ENCODE data around the gene HOXD9.

HOXD9 gene

GRCh38 chr2:176122683-176123410 lies at the start of gene HOXD9:
TSS of gene HOXD9 (plus strand) at chr2:176122719. CDS start at chr2:176122769, 50 bp downstream.
- DNase-seq (ENCODE audit: low read depth in 1 of 2, low spot score in 1 of 2): no peak

DNA sequence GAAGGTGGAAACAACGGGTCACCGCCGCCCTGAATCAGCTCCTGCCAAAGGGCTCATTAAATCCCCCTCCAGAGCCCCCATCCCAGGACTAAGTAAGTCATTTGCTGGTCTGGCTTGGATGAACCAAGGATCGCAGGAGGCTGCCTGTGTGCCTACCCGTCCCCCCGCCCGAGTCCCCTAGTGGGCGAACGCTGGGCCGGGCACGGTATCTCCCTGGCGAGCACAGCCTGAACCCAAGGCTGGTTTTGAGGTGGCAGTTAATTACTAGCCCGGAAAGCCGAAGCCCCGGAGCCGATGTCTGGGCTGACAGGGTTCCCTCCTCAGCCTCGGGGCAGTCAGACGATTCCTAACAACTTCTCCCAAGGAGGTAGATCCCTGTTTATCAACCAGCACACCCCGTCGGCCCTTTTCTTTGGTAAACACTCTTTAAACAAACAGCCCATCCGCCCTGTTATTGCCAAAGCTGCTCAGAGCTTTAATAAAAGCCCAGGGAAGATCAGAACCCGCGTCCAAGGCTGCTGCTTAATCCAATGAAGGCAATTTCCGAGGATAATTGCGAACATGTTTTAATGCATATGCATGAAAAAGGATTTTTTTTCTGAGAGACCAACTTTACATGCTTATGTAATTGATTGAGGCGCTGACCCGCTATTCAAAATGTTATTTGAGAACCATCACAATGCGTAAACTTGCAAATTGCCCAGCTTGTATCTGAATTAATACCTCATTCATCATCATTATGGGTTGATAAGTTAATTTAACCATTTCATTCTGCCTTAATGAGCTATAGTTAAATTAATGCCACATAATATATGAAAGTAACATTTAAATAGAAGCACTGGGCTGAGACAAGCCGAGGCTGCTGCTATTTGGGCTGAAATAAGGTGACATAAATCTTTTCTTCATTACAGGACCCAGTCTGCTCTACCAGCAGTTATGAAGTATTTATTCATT lies 49.3 kb upstream of the HOXD9 start:
- DNase-seq (ENCODE audit: low read depth in 1 of 2, low spot score in 1 of 2): no peak

DNA sequence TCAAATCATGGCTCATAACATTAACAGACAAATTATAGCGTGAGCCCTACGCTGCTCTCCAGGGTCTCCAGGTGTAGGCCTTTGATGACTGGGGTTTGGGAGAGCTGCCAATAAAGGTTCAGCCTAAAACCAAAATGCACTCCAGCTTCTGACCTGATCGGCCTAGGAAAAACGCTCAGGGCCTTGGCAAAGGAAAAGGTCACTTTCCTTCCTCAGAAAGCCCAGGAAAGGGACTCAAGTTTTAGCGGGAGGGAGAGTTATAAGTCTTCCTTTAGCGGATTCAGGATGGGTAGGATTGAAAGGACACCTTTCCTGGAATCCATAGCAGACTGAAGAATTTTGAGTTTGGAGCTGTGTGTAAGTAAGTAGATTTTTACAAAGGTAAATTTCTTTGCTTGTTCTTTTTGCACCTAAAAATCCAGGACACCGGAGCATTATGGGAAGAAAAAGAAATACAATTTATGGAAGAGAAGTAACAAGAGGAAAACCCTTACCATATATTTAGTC lies 47.5 kb upstream of the HOXD9 start:
- no peak for DNase-seq (ENCODE audit: low read depth in 1 of 2, low spot score in 1 of 2)

DNA sequence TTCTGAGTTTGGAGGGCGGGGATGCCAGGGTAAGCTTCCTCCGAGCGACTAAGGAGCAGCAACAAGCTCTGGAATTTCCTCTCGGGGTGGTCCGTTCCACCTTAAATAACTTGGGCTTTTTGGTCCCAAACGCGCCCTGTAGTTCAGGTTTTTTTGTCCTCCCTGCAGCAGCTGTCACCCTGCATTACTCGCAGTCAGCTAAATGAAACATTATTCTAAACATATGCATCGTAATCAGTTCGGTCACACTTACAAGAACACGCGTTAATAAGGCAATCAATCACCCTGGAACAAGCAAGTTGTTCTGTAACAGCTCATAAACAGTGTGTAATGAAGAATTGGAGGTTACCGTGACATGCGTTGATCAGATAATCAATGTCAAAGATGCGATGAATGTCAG lies 47.0 kb upstream of the HOXD9 start:
- no peak for DNase-seq (ENCODE audit: low read depth in 1 of 2, low spot score in 1 of 2)

- DNase-seq (ENCODE audit: low read depth in 1 of 2, low spot score in 1 of 2): no peak
These were observed 46.5 kb upstream of the HOXD9 start for GRCh38 chr2:176076063-176076462.

DNA sequence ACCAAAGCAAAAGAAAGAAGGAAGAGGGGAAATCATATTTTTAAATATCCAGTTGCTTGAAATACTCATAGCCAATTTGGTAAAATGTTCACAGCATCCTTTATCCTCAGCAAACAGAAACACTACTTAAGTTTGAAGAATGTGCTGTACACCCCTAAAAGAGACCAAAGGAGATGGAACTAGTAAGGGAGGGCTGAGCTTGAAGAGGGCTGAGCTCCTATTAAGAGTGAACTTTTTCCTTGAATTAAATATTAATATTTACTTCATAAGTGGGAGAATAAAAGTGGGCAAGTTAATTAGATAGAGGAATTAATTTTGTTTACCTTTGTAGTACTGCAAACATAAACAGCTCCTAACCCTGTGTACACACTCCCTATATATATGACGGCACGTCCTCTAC lies 45.7 kb upstream of the HOXD9 start:
- DNase-seq (ENCODE audit: low read depth in 1 of 2, low spot score in 1 of 2): no peak

DNA sequence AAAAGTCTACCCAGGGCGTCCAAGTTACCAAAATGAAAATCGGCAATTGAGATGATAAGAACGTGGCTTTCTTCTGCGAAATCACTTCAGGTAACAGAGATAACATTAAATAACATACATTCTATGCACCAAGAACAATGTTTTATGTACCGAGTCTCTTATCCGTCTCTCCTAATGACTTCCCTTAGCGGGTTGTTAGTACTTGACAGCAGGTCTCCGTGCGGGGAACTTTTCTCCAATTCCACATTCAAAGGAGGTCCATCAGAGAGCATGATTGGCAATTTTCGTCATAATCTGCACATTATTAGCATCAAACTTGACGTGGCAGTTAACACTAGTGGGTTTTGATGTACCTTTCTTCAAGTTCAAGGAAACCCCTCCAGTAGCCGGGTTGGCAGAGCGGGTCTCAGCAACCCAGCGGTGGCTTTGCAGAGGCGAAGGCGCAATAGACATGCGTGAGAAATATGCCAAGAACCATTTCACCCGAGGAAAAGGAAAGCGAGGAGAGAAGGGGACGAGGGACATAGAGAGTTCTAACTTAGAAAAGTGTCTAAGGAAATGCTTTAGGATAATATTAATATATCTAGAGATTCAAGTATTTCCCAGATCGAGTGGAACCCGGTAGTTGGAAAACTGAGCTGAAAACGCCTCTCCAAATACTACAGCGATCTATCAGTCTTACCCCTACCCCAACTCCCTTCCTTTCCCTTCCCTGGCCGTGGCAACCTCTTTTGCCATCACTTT lies 43.8 kb upstream of the HOXD9 start:
- DNase-seq (ENCODE audit: low read depth in 1 of 2, low spot score in 1 of 2): no peak

- DNase-seq (ENCODE audit: low read depth in 1 of 2, low spot score in 1 of 2): no peak
These were observed 43.2 kb upstream of the HOXD9 start for GRCh38 chr2:176079285-176079830.

DNA sequence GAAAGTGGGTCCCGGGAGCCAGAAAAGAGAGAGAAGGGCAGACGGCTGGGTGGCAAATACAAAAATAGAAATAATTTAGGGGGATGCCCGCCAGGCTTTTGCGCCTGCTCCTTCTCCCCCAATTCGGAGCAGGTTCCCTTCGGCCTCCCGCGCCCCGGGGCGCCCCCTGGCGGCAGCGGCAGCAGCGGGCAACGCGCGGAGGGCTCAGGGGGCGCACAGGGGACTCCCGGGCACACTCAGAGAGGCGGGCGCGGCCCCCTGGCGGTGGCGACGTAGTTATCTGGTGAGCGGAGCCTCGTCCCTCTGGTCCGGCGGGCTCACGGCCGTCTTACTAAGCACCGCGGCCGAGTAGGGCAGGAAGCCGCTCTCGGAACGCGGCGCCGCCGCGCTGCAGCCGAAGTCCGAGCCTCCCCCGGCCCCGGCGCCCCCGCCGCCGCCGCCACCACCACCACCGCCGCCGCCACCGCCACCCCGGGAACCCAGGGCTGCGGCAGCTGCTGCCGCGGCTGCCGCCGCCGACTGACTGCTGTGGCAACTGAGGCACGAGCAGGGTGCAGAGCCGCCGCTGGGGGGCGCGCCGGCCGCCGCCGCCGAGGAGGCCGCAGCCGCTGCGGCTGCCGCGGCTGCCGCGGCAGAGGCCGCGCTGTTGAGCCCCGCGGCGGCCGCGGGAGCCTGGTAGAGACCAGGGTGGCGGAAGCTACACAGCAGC lies 42.5 kb upstream of the HOXD9 start:
- DNase-seq (ENCODE audit: low read depth in 1 of 2, low spot score in 1 of 2): no peak

GRCh38 chr2:176080540-176081375 lies 41.8 kb upstream of the HOXD9 start:
- DNase-seq (ENCODE audit: low read depth in 1 of 2, low spot score in 1 of 2): no peak

DNA sequence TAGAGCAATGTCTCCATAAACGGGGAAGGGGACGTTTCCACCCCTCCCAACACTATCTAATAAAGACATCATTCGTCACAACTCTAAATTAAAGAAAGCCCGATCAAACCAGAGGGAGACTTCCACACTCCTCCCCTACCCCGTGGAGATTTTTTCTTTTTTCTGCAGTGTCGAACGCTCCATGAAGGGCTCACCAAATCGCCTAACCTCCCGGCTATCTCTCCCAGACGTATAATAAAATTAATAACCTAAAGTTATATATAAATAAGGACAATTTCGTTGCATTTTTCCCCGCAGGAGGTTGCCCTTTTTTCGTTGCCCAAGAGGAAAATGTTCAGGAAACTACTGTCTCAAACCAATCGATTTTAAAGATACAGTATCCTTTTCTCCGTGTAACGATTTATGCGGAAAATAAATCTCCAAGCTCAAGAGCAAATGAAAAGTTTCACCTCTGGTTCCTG lies 41.1 kb upstream of the HOXD9 start:
- no peak for DNase-seq (ENCODE audit: low read depth in 1 of 2, low spot score in 1 of 2)

GRCh38 chr2:176081837-176082524 lies 40.5 kb upstream of the HOXD9 start:
- DNase-seq (ENCODE audit: low read depth in 1 of 2, low spot score in 1 of 2): no peak

DNA sequence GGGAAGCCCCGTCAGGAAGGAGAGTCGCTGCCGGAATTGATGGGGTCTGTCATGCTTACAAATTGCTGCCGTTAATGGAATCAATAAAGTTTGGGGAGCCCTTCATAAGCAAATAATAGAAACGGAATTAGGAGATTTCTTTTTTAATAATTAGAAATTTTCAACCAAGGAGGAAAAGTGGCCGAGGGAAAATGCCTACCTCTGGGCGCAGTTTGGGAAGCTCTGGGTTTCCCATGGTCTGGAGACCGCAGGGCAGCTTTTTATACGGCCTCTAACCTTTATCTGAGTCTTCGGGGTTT lies 40.0 kb upstream of the HOXD9 start:
- DNase-seq (ENCODE audit: low read depth in 1 of 2, low spot score in 1 of 2): no peak

DNA sequence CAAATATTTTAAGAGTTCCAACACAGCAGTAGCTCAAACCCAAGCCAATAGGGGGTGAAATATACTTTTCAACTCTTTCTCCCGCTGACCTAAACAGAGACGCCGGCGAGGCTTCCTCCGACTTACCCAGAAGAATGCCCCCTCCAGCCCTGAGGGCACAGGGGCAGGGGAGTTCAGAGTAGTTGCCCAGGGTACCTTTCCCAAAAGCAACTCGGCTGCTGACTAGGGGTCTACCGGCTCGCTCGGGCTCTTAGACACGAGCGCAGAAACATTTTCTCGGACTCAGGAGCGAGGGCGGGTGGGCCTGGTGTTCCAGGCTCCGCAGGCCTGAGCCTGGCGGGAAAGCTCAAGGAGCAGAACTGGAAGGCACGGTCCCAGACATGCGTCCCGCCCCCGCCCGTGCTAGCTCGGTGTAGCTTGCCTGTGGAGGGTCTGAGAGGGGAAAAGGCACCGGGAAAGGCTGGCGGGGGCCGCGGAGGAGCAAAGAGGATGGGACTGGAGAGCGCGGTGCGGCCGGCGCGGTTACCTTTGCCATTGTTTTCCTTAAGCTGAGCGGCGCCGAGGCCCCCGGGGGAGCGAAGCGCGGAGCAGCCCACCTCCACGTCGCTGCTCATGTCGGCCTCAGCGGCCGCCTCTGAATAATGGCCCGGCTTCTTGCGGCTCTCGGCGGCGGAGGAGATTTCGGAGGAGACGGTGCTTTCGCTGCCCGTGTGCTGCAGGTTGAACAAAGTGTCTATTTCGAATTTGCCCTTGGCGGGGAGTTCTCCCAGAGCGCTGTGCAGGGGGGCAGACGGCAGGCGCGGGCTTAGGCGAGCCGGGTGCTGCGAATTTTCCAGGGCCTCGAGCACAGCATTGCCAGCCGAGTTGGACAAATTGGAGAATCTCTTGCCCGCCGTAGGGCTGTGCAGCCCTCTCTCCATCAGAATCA lies 39.4 kb upstream of the HOXD9 start:
- DNase-seq (ENCODE audit: low read depth in 1 of 2, low spot score in 1 of 2): no peak

- DNase-seq (ENCODE audit: low read depth in 1 of 2, low spot score in 1 of 2): no peak
These were observed 38.7 kb upstream of the HOXD9 start, which contains the start of gene EVX2 for GRCh38 chr2:176083796-176084261. TSS of gene EVX2 (minus strand) at chr2:176083962. CDS start at chr2:176083776, 186 bp downstream.

GRCh38 chr2:176084611-176085119 lies 37.9 kb upstream of the HOXD9 start:
- DNase-seq (ENCODE audit: low read depth in 1 of 2, low spot score in 1 of 2): no peak

GRCh38 chr2:176085120-176085788 lies 37.3 kb upstream of the HOXD9 start:
- no peak for DNase-seq (ENCODE audit: low read depth in 1 of 2, low spot score in 1 of 2)
